Liver (tissue), 9 donors: ENCODE measurements around the gene LHFPL5. TPM values are rescaled to one million over a fixed set of nuclear protein-coding genes. Genes with fewer than 3 reads are reported as not detected.

Experiments used
- DNase-seq: peaks from one replicate; pipeline ENCODE4 v3.0.0-alpha.2; 2017; ENCODE audit warnings: low spot score
- H3K27ac ChIP-seq, 2 donors: one replicate each; pipeline ENCODE4 v1.7.0; 2013; ENCODE audit warnings: inconsistent platforms in 2 of 2, low read length in 2 of 2, control low read depth in 1 of 2, low read depth in 1 of 2, mild to moderate bottlenecking in 1 of 2
- H3K27me3 ChIP-seq, 4 donors: one replicate each; pipeline versions ENCODE4 v1.6.1 to v1.7.0; 2013; ENCODE audit warnings: low read length in 3 of 4, inconsistent platforms in 1 of 4, mild to moderate bottlenecking in 1 of 4, moderate library complexity in 1 of 4; ENCODE audit not compliant: control insufficient read depth in 4 of 4, insufficient read depth in 4 of 4
- H3K36me3 ChIP-seq, 4 donors: one replicate each; pipeline versions ENCODE4 v1.6.1 to v1.7.0; 2013; ENCODE audit warnings: low read length in 3 of 4, mild to moderate bottlenecking in 3 of 4, low read depth in 1 of 4, moderate library complexity in 1 of 4; ENCODE audit not compliant: control insufficient read depth in 4 of 4, insufficient read depth in 3 of 4
- H3K4me1 ChIP-seq, 4 donors: one replicate each; pipeline versions ENCODE4 v1.6.1 to v1.7.0; 2013; ENCODE audit warnings: low read length in 3 of 4, mild to moderate bottlenecking in 3 of 4, moderate library complexity in 1 of 4; ENCODE audit not compliant: control insufficient read depth in 4 of 4, insufficient read depth in 4 of 4
- H3K4me3 ChIP-seq, 3 donors: one replicate each; pipeline versions ENCODE4 v1.6.1 to v1.7.0; 2013; ENCODE audit warnings: low read length in 3 of 3, control low read depth in 1 of 3, low read depth in 1 of 3, mild to moderate bottlenecking in 1 of 3
- H3K9ac ChIP-seq, 2 donors: one replicate each; pipeline ENCODE4 v1.7.0; 2013; ENCODE audit warnings: low read length in 2 of 2, mild to moderate bottlenecking in 2 of 2, moderate library complexity in 2 of 2, control low read depth in 1 of 2, low read depth in 1 of 2
- H3K9me3 ChIP-seq, 4 donors: one replicate each; pipeline versions ENCODE4 v1.6.1 to v1.7.0; 2013; ENCODE audit warnings: low read length in 3 of 4; ENCODE audit not compliant: control insufficient read depth in 4 of 4
- FOXA1 ChIP-seq: IDR thresholded peaks from 2 replicates; pipeline ENCODE4 v1.6.1; 2016; ENCODE audit warnings: antibody characterized with exemption
- FOXA2 ChIP-seq: IDR thresholded peaks from 2 replicates; pipeline ENCODE4 v1.6.1; 2016; ENCODE audit warnings: antibody characterized with exemption
- GABPA ChIP-seq, 2 donors: IDR thresholded peaks in 1 of 2; conservative IDR thresholded peaks in 1 of 2; 2 replicates each; pipeline ENCODE4 v1.6.1; 2016; ENCODE audit warnings: antibody characterized with exemption in 2 of 2, mild to moderate bottlenecking in 1 of 2, moderate library complexity in 1 of 2
- HNF4A ChIP-seq, 2 donors: conservative IDR thresholded peaks; 2 replicates each; pipeline ENCODE4 v1.6.1; 2016; ENCODE audit warnings: antibody characterized with exemption in 2 of 2, mild to moderate bottlenecking in 2 of 2
- HNF4G ChIP-seq: IDR thresholded peaks from 2 replicates; pipeline ENCODE4 v1.6.1; 2016; ENCODE audit warnings: antibody characterized with exemption
- JUND ChIP-seq, 2 donors: IDR thresholded peaks; 2 replicates each; pipeline ENCODE4 v1.6.1; 2016; ENCODE audit warnings: antibody characterized with exemption in 2 of 2
- NR2F2 ChIP-seq: IDR thresholded peaks from 2 replicates; pipeline ENCODE4 v1.6.1; 2016; ENCODE audit warnings: antibody characterized with exemption
- RAD21 ChIP-seq, 2 donors: IDR thresholded peaks; 2 replicates each; pipeline ENCODE4 v1.6.1; 2016; ENCODE audit warnings: antibody characterized with exemption in 2 of 2, mild to moderate bottlenecking in 2 of 2
- SP1 ChIP-seq: IDR thresholded peaks from 2 replicates; pipeline ENCODE4 v1.6.1; 2018; ENCODE audit warnings: antibody characterized with exemption, mild to moderate bottlenecking
- WGBS: extraction: QIAGEN DNeasy Blood & Tissue Kit; methylation state at CpG from one replicate; pipeline ENCODE4 v1.1.7; 2013; 5-methylcytosine and 5-hydroxymethylcytosine counted together
- polyA plus RNA-seq, 2 donors: library from polyadenylated mRNA; stranded (reverse) in 1 of 2; unstranded in 1 of 2; fragments of 200-250 nt in 1 of 2; fragments of >200 nt in 1 of 2; fragmentation: Nextera tagmentation in 1 of 2; extraction: Ambion mirVana in 1 of 2; gene quantifications; one replicate each; pipeline versions ENCODE4 v1.2.1 to v1.2.3, GENCODE V29; 2013 to 2015
- total RNA-seq, 2 donors: library from RNA; depleted of rRNA; stranded (reverse); fragments of >200 nt; gene quantifications; one replicate each; pipeline ENCODE4 v1.2.3, GENCODE V29; 2014
- TF ChIP-seq, protein P1 (sequence below): IDR thresholded peaks from 2 replicates; pipeline ENCODE4 v1.6.1; 2016; ENCODE audit warnings: antibody characterized with exemption
- TF ChIP-seq, protein P2 (sequence below): fragments of 150-350 bp; IDR thresholded peaks from 2 replicates; pipeline ENCODE4 v1.5.1; 2017; ENCODE audit warnings: improper control_type of control experiment, low read depth, low read length; ENCODE audit not compliant: missing input control
- TF ChIP-seq, protein P3 (sequence below): IDR thresholded peaks from 2 replicates; pipeline ENCODE4 v1.6.1; 2016; ENCODE audit warnings: antibody characterized with exemption
- TF ChIP-seq, protein P4 (sequence below): IDR thresholded peaks from 2 replicates; pipeline ENCODE4 v1.6.1; 2016; ENCODE audit warnings: antibody characterized with exemption, mild to moderate bottlenecking
- donor health status: healthy.
- donor health status: healthy.
- donor health status: healthy.
- donor health status: healthy.
- donor health status: healthy.

Gene LHFPL5
- total and polyA plus RNA-seq, 4 donors, result not detected

DNA sequence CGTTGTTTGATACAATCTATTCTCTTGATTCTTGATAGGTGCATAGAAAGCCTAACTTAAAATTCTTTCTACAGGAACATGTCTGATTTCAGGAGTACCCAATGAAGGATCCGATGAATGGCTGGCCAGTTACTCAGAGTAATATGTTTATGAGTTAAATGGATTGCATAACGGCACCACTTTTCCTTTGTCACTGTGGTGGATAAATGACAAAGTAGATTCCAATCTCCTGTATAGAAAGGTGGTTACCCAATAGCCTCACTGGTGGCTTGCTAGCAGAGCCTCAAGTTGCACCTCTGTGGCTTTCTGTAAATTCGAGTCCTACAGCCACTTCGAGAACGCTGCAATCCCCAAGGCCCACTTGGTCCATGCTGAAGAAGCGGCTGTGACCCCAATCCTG, 28.4 kb downstream of the LHFPL5 start:
- H3K4me1 ChIP-seq, result peaks cover 5 to 11% (median 7%) of the 10 kb centered on the region in 4 donors
- H3K9ac ChIP-seq, result no peak overlapping the region
- H3K9me3 ChIP-seq, result no peaks in the 10 kb centered on the region
- no peak for DNase-seq
- peaks cover 0 to 14% (median 6%) of the 10 kb centered on the region in 4 donors for H3K36me3 ChIP-seq
- H3K4me3 ChIP-seq, result no peak overlapping the region
- TF ChIP-seq HNF4G, result no peak
- no peak for TF ChIP-seq RAD21 (IDR thresholded peaks at IDR 0.05)
- TF ChIP-seq, protein P1, sequence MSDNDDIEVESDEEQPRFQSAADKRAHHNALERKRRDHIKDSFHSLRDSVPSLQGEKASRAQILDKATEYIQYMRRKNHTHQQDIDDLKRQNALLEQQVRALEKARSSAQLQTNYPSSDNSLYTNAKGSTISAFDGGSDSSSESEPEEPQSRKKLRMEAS, result no peak
- no peak for TF ChIP-seq NR2F2
- TF ChIP-seq, protein P2, sequence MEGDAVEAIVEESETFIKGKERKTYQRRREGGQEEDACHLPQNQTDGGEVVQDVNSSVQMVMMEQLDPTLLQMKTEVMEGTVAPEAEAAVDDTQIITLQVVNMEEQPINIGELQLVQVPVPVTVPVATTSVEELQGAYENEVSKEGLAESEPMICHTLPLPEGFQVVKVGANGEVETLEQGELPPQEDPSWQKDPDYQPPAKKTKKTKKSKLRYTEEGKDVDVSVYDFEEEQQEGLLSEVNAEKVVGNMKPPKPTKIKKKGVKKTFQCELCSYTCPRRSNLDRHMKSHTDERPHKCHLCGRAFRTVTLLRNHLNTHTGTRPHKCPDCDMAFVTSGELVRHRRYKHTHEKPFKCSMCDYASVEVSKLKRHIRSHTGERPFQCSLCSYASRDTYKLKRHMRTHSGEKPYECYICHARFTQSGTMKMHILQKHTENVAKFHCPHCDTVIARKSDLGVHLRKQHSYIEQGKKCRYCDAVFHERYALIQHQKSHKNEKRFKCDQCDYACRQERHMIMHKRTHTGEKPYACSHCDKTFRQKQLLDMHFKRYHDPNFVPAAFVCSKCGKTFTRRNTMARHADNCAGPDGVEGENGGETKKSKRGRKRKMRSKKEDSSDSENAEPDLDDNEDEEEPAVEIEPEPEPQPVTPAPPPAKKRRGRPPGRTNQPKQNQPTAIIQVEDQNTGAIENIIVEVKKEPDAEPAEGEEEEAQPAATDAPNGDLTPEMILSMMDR, result no peak
- TF ChIP-seq, protein P3, sequence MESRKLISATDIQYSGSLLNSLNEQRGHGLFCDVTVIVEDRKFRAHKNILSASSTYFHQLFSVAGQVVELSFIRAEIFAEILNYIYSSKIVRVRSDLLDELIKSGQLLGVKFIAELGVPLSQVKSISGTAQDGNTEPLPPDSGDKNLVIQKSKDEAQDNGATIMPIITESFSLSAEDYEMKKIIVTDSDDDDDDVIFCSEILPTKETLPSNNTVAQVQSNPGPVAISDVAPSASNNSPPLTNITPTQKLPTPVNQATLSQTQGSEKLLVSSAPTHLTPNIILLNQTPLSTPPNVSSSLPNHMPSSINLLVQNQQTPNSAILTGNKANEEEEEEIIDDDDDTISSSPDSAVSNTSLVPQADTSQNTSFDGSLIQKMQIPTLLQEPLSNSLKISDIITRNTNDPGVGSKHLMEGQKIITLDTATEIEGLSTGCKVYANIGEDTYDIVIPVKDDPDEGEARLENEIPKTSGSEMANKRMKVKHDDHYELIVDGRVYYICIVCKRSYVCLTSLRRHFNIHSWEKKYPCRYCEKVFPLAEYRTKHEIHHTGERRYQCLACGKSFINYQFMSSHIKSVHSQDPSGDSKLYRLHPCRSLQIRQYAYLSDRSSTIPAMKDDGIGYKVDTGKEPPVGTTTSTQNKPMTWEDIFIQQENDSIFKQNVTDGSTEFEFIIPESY, result no peak
- no peak for TF ChIP-seq GABPA (IDR thresholded peaks at IDR 0.05 in 1 of 2, conservative IDR thresholded peaks at IDR 0.05 in 1 of 2)
- TF ChIP-seq SP1, result no peak
- WGBS, result 91% methylated on average over 7 of the region's 7 CpGs
- H3K27me3 ChIP-seq, result no peaks in the 10 kb centered on the region
- H3K27ac ChIP-seq, result no peak overlapping the region

DNA sequence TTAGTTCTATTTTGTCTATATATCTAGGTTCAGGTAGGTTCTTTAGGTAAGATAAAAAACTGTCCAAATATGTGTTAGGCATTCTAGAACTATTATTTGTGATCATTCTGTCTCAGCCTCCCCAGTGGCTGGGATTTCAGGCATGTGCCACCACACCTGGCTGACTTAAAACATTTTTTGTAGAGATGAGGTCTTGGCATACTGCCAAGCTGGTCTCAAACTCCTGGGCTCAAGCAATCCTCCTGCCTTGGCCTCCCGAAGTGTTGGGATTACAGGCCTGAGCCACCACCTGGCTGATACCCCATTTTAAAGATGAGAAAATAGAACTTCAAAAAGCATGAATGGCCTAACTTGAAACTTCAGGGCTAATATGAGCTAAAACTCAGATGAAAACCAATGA, 33.9 kb downstream of the LHFPL5 start:
- no peaks in the 10 kb centered on the region for H3K4me1 ChIP-seq
- DNase-seq, result no peak
- H3K9ac ChIP-seq, result no peak overlapping the region
- H3K27ac ChIP-seq, result no peak overlapping the region
- no peak overlapping the region for H3K4me3 ChIP-seq
- TF ChIP-seq NR2F2, result no peak
- TF ChIP-seq, protein P4, sequence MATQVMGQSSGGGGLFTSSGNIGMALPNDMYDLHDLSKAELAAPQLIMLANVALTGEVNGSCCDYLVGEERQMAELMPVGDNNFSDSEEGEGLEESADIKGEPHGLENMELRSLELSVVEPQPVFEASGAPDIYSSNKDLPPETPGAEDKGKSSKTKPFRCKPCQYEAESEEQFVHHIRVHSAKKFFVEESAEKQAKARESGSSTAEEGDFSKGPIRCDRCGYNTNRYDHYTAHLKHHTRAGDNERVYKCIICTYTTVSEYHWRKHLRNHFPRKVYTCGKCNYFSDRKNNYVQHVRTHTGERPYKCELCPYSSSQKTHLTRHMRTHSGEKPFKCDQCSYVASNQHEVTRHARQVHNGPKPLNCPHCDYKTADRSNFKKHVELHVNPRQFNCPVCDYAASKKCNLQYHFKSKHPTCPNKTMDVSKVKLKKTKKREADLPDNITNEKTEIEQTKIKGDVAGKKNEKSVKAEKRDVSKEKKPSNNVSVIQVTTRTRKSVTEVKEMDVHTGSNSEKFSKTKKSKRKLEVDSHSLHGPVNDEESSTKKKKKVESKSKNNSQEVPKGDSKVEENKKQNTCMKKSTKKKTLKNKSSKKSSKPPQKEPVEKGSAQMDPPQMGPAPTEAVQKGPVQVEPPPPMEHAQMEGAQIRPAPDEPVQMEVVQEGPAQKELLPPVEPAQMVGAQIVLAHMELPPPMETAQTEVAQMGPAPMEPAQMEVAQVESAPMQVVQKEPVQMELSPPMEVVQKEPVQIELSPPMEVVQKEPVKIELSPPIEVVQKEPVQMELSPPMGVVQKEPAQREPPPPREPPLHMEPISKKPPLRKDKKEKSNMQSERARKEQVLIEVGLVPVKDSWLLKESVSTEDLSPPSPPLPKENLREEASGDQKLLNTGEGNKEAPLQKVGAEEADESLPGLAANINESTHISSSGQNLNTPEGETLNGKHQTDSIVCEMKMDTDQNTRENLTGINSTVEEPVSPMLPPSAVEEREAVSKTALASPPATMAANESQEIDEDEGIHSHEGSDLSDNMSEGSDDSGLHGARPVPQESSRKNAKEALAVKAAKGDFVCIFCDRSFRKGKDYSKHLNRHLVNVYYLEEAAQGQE, result no peak
- no peak for TF ChIP-seq HNF4G
- TF ChIP-seq SP1, result no peak
- TF ChIP-seq FOXA1, result no peak
- TF ChIP-seq JUND (IDR thresholded peaks at IDR 0.05), result no peak
- TF ChIP-seq GABPA (IDR thresholded peaks at IDR 0.05 in 1 of 2, conservative IDR thresholded peaks at IDR 0.05 in 1 of 2), result no peak
- TF ChIP-seq FOXA2, result no peak
- TF ChIP-seq HNF4A (conservative IDR thresholded peaks at IDR 0.05), result no peak
- peaks cover 0 to 14% (median 10%) of the 10 kb centered on the region in 4 donors for H3K36me3 ChIP-seq
- no peaks in the 10 kb centered on the region for H3K9me3 ChIP-seq
- H3K27me3 ChIP-seq, result no peaks in the 10 kb centered on the region
- WGBS, result 94% methylated on average over 1 of the region's 1 CpG
